Epidermal melanocyte (primary cell): ENCODE measurements around the gene NUP54.

Experiments used
- DNase-seq: peaks from one replicate; pipeline ENCODE4 v3.0.0; 2011; ENCODE audit warnings: low spot score; ENCODE audit not compliant: insufficient read length

NUP54 gene

DNA sequence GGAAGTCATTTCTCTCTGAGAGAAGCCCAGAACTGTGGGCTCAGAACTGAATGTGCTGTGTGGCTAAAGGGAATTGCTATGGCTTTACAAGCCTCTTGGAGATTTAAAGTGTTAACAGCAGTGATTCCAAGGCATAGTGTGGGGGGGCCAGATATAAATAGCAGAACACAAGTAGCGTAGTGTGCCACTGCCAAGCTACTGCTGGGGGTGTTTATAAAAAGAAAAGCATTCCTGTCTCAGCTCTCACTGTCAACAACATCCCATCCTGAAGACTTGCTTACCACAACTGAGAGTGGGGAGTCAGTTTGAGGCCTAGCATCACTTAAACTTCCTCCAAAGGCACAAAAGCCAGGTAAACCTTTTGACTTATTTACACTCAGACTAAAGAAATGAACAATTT, 73.7 kb downstream of the NUP54 start, which contains the start of gene ART3:
Gene ART3 (plus strand): TSS at position 242 of the 400 bp plus-strand sequence. CDS start 1,181 bp downstream, outside the sequence.
- no peak for DNase-seq

- DNase-seq: no peak
These were observed 75.4 kb downstream of the NUP54 start for GRCh38 chr4:76072760-76073159.

DNA sequence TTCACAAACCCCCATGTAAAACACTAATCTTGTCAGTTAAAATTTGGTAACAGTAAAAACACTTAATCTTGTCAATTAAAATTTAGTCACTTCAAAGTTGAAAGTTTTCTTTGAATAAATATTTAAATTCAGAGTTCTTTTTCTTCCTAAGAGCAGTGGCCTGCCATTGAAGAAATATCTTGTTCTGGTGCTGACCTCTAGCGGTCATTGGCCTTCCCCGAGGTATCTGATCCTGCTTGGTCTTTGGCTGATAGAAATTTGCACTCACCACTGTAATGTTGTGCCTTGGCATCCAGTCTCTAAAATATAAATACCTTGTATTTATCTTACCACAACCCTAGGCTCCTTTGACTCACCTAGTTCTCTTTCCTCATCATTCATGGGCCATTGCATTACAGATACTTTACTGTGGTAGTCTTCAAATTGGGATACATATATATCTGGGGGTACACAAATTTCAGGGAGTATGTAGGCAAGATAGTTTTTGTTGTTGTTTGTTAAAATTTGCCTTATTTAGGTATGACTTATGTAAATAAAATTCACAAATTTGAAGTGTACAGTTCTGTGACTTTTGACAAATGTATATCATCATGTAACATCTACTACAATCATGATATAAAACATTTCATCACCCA, 80.4 kb downstream of the NUP54 start:
- peak; percentile 85 for DNase-seq

- DNase-seq: no peak
These were observed 81.7 kb downstream of the NUP54 start for GRCh38 chr4:76066546-76066945.
